ENCODE data around the gene HRAS.

HRAS gene

DNA sequence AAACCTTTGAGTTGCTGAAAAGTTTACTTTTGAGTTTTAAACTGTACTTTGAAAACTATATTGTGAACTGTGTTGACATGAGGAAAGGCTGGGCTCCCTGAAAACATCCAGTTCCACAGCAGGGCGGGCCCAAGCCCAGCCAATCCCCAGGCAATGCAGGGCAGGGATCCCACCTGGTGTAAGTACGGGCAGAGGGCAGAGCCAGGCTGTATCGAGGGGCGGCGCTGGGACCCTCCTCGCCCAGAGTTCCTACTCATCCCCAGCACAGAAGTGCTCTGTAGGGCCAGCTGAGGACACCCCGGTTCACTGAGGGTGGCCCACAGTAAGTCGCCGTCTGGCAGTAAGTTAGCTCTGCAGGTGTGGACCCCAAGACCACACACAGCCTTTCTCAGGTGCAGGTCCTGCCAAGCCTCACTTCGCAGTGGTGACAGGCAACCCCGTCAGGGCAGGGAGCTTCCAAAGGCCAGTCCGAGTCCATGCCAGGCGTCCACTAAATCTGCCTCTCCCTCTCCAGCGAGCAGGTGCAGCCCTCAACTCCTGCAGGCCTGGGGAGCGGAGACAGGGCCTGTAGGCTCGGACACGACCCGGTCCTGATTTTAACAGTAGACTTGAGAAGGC lies 31.7 kb upstream of the HRAS start:
- DNase-seq, result no peak

GRCh38 chr11:565921-566509 lies 30.6 kb upstream of the HRAS start:
- DNase-seq, result no peak

- DNase-seq, result no peak
These were observed 28.6 kb upstream of the HRAS start for GRCh38 chr11:563812-564578.

- no peak for DNase-seq
These were observed 27.9 kb upstream of the HRAS start for GRCh38 chr11:563066-563811.

DNA sequence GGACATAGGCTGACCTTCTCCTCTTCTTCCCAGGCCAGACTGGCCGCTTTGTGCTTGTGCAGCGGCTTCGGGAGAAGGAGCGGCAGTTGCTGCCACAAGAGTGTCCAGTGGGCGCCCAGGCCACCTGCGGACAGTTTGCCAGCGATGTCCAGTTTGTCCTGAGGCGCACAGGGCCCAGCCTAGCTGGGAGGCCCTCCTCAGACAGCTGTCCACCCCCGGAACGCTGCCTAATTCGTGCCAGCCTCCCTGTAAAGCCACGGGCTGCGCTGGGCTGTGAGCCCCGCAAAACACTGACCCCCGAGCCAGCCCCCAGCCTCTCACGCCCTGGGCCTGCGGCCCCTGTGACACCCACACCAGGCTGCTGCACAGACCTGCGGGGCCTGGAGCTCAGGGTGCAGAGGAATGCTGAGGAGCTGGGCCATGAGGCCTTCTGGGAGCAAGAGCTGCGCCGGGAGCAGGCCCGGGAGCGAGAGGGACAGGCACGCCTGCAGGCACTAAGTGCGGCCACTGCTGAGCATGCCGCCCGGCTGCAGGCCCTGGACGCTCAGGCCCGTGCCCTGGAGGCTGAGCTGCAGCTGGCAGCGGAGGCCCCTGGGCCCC lies 26.8 kb upstream of the HRAS start:
- DNase-seq, result no peak

GRCh38 chr11:561148-562003 lies 26.0 kb upstream of the HRAS start:
- peak; percentile 36 for DNase-seq

GRCh38 chr11:560305-561147 lies 25.1 kb upstream of the HRAS start, which contains the start of the genes LMNTD2 and RASSF7:
LMNTD2 (minus strand) TSS chr11:560738; CDS start chr11:560716, 22 bp downstream.
RASSF7 (plus strand) TSS chr11:560970; CDS start chr11:561769, 799 bp downstream.
- peak; percentile 76 for DNase-seq

- DNase-seq, result no peak
These were observed 24.4 kb upstream of the HRAS start for GRCh38 chr11:559712-560304.

DNA sequence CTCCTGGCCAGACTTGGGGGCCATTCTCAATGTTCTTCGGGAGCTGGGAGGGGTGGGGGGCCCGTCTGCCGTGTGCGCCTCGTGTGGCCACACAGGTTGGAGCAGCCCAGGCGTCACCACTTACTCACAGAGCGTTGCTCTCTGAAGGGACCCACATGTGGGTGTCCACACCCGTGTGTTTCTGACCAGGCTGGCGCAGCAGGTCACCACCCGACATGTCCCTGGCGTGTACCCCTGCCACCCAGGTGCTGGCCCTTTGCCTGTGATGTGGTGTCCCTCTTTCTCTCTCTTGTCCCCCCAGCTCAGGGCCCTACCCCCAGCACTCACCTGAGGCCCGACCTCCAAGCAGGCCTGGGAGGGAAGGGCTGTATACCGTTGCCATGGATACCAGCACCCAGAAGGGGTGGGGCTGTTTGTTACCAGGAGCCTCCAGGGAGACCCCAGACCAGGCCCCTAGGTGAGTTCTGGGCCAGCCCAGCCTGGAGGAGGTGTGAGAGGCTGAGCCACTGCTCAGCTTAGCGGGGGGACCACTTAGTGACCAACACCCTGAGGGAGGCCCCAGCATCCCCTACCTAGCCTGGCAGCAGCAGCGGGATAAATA lies 23.7 kb upstream of the HRAS start:
- no peak for DNase-seq

DNA sequence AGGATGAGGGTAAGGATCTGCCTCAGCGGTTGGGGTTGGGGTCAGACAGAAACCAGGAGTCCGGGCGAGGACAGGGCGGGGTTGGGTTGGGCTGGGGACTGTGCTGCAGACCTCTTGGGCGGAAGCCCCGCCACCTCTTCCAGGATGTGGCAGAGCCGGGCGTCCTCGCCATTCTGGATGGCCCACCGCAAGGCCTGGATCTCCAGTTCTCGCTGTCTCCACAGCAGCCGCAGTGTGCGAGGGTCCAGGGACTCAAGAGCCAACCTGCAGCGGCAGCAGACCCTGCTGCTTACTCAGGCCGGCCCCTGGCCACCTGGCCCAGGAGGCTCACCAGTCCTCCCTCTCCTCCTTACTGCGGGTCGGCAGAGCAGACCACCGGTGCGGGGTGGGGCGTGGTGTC lies 23.1 kb upstream of the HRAS start:
- no peak for DNase-seq

GRCh38 chr11:557328-558132 lies 22.2 kb upstream of the HRAS start:
- DNase-seq, result no peak

DNA sequence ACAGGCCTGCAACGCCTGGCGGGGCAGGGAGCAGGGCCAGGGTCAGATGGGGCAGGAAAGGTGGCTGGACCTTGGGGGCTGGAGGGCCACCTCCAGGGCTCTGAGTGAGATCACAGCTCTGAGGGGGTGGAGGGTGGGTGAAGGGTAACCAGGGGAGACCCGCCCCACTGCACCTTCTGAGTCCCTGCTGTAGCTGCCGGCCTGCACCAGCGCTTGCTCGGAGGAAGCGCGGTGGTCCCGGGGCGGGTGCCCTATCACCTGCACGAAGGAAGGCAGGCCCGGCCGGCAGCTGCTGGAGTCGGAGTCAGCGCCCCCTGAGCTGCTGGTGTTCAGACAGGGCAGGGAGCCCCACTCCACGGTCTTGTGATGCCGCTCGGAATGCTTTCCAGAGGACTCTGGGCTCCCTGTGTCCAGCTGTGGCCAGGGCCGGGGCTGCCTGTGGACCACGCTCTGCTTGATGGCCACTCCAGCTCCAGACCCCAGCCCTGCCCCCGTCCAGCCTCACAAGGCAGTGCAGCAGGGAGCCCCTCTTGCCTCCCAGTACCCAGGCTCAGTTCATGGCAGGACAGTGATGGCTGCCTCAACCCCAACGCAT lies 21.4 kb upstream of the HRAS start:
- DNase-seq, result no peak

DNA sequence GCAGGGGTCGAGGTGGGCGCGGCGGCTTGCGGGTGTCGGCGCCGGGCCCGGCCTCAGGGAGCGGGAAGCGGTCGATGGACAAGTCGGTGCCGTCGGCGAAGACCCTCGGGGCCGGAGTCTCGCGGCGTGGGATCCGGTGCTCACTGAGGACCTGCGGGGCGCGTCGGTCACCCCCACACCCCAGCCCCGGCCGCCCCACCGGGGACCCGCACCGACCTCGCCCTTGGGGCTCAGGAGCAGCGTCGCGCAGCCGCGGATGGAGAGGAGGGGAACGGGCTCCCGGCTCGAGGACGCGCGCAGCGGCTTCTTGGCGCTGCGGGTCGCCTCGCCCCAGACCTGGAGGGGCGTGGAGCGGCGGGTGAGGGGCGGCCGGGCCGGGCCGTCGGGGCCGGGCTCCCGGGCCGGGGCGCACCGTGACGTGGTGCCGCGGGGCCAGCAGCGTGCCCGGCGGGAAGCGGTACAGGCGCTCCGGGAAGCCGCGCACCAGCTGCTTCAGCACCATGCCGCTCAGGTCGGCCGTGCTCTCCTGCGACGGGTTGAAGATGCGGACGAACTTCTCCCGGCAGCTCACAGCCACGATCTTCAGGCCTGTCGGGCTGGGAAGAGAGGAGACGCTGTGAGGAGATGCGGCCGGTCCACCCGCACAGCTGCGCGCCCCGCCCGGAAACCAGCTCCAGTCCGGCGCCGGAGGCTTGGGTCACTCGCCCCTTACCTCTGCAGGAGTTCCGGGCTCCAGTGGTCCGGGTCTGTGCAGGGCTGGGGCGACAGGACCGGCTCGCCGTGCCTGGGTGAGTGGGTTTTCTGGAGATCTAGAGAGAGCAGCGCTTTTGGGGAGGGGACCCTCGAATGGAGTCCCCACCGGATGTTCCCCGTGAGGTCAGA lies 20.6 kb upstream of the HRAS start:
- DNase-seq, result no peak

DNA sequence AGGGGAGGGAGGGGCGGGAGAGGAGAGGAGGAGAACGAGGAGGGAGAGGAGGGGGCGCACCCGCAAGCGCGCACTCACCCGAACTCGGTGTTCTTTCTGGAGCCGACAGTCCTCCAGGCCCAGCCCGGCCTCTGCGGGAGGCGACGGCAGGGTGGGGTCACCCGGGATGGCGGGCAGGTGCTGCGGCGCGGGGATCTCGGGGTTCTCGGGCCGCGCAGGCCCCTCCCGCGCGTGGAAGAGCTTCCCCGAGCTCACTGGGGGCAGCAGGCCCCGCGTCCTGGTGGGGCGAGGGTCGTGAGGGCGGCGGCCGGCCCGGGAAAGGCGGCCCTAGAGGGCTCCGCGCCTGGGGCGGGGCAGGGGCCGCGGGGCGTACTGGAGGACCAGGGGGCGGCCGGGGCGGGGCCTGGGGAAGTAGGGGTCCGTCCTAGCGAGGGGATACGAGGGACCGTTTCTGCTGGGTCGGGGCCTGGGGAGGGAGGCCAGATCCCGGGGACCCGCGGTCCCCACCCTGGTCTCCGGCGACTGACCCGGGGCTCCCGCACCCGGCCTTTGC lies 19.9 kb upstream of the HRAS start:
- DNase-seq, result no peak

DNA sequence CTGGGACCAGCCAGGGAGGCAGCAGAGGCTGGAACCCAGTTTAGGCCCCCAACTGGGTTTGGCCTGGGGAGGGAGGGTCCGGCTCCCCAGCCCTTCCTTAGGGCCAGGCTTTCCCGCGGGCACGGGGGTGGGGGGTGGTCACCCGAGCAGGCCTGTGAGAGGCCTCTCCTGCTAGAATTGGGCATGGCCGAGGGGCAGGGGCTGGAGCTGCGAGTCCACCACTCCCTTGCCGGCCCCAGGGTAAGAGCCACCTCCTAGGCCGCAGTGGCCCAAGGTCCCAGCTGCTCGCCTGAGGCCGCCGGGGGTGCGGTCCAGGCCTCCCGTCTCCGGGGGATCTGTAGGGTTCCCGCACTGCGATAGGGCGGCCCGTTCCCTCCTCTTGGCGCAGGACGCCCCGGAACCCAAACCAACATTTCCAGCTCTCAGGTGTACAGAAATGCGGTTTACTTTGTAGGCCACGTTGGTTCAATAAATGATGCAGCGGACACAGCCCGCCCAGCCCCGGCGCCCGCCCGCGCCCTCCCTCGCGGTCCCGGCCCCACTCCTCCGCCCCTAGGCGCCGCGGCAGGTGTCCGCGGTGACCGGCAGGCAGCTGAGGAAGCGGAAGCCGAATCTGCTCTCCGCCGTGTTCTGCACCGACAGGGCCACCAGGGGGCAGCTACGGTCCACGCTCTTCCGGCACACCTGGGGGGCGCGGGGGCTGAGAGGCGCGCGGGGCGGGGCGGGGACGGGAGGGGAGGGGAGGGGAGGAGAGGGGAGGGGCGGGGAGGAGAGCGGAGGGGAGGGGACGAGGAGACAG lies 19.3 kb upstream of the HRAS start:
- DNase-seq, result peak; percentile 30

- DNase-seq, result no peak
These were observed 18.6 kb upstream of the HRAS start for GRCh38 chr11:553988-554340.
